HG03565 (cell line): ENCODE results near the gene NXPH1.

Source experiments
- ATAC-seq: cut with Tn5 transposase; IDR thresholded peaks from one replicate; pipeline ENCODE4 v1.9.1; 2021; ENCODE audit warnings: mild to moderate bottlenecking, moderate library complexity; ENCODE audit not compliant: unreplicated experiment

NXPH1 gene

DNA sequence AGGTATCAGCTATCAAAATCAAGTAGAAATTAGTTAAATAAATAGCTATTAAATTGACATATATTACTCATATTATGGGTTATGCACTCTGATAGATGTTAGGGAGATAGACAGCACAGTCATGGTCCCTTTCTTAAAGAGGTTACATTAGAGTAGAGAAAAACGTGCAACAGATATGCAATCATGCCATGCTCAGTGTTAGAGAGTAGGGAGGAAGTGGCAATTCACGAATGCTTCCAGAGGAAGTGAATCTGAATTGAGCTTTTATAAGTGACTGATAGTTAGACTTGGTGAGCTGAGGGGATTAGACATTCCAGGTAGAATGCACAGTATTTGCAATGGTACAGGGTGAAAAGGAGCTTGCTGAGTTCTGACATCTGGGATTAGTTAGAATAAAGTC is 349.8 kb downstream of the NXPH1 start:
- ATAC-seq = no peak

DNA sequence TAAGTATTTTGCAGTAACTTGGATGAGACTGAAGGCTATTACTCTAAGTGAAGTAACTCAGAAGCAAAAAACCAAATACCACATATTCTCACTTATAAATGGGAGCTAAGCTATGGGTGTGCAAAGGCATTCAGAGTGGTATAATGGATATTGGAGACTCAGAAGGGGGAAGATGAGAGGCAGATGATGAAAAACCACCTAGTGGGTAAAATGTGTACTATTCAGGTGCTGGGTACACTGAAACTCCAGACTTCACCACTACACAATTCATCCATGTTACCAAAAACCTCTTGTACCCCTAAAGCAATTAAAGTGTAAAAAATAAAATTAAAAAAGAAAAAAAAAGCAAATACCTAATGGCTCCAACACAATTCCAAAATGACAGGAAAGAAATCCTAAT is 351.7 kb downstream of the NXPH1 start:
- no peak for ATAC-seq

DNA sequence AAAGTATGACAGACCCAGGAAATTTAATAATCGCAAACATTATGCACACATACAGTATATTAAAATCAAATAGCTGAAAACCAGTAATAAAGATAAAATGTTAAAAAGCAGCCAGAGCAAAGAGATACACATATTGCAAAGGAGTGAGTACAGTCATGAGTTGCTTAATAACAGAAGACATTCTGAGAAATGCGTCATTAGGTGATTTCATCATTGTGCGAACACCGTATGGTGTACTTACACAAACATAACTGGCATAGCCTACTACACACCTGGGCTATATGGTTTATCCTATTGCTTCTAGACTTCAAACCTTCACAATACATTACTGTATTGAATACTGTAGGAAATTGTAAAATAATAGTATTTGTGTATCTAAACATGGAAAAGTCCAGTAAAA is 367.6 kb downstream of the NXPH1 start:
- no peak for ATAC-seq
